K562 (cell line): Measurements from ENCODE around the gene AGPAT4. TPM values are rescaled to one million over a fixed set of nuclear protein-coding genes. Genes with fewer than 3 reads are reported as not detected.

Experiments used
- TAF1 ChIP-seq: IDR thresholded peaks from 2 replicates; pipeline ENCODE4 v1.6.1; 2011; ENCODE audit warnings: mild to moderate bottlenecking, low read length, moderate library complexity; ENCODE audit not compliant: insufficient read depth, control insufficient read depth, severe bottlenecking; ENCODE audit errors: extremely low read depth
- ZBTB7A ChIP-seq: IDR thresholded peaks from 2 replicates; pipeline ENCODE4 v1.6.1; 2011; ENCODE audit warnings: low read depth, mild to moderate bottlenecking, low read length, moderate library complexity, borderline replicate concordance; ENCODE audit not compliant: control insufficient read depth
- polyA plus RNA-seq, 8 experiments: library from polyadenylated mRNA; depleted of rRNA in 4 of 8; stranded (reverse) in 5 of 8; unstranded in 3 of 8; fragments of >200 nt; fragmentation: Nextera tagmentation in 2 of 8; fragmentation: Illumina TruSeq in 1 of 8; extraction: Ambion mirVana in 2 of 8; extraction: Trizol in 1 of 8; gene quantifications; 2 replicates each; pipeline versions ENCODE4 v1.2.1 to v1.2.3, GENCODE V29; 2011 to 2014; ENCODE audit warnings: inconsistent platforms in 1 of 8, missing spikeins in 1 of 8
- total RNA-seq, 7 experiments: library from RNA; depleted of rRNA in 6 of 7; stranded (reverse); fragments of >200 nt in 6 of 7; fragmentation: Illumina TruSeq in 2 of 7; extraction: Trizol in 2 of 7; gene quantifications; 2 replicates each; pipeline versions ENCODE4 v1.2.1 to v1.2.3, GENCODE V29; 2011 to 2021; ENCODE audit warnings: low replicate concordance in 1 of 7
- TF ChIP-seq, protein P1 (sequence below): fragments of 450-650 bp; IDR thresholded peaks from 2 replicates; pipeline ENCODE4 v1.6.1; 2016; ENCODE audit warnings: mild to moderate bottlenecking, moderate library complexity
- TF ChIP-seq, protein P2 (sequence below), 2 experiments: IDR thresholded peaks; 2 replicates each; pipeline ENCODE4 v1.6.1; 2011; ENCODE audit warnings: borderline replicate concordance in 1 of 2, control low read depth in 1 of 2, low read depth in 1 of 2, low read length in 1 of 2, mild to moderate bottlenecking in 1 of 2, mixed read lengths in 1 of 2, moderate library complexity in 1 of 2; ENCODE audit not compliant: insufficient read depth in 1 of 2, insufficient read length in 1 of 2, poor library complexity in 1 of 2, severe bottlenecking in 1 of 2; ENCODE audit errors: extremely low read depth in 1 of 2
- TF ChIP-seq, protein P3 (sequence below), 2 experiments: fragments of 450-650 bp; IDR thresholded peaks; 2 replicates each; pipeline ENCODE4 v1.6.1; 2018; ENCODE audit warnings: mild to moderate bottlenecking in 2 of 2, low read depth in 1 of 2; ENCODE audit not compliant: partially characterized antibody in 2 of 2

Gene AGPAT4
- total and polyA plus RNA-seq, 9 of the 15 experiments (the other 6 are each of a cell fraction or from before 2014, with no cell fraction given): 2.2 to 15.0 (median 5.7) TPM

DNA sequence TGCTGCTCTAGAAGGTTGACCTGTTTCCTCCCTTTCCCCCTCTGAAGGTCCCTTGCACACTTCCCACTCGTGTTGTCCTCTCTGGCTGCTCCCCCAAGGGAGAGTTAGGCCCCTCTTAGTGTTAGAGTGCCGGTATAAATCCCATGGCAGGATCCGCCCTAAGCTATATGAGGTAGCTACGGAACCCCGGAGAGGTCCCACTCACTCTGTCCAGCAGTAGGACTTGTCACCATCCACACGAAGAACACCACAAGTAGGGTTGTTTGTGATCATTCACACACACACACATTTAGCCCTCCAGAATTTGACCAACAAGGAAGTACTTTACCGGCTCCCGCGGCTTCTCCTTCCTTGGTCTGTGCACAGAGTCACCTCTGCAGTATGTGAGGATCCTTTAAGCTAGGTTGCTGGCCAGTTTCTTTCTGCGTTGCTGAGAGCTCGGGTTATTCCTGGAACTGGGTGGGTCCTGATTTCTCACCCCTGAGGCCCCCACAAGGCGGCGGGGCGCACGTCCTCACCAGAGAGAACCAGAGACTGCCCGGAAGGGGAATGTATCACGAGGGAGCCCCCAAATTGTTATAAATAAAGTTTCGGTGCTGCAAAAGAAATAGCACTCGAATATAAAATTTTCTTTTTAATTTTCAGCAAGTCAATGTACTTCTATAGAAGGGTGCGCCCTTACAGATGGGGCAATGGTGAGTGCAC, 40.8 kb upstream of the AGPAT4 start (continued):
- TF ChIP-seq, protein P1, sequence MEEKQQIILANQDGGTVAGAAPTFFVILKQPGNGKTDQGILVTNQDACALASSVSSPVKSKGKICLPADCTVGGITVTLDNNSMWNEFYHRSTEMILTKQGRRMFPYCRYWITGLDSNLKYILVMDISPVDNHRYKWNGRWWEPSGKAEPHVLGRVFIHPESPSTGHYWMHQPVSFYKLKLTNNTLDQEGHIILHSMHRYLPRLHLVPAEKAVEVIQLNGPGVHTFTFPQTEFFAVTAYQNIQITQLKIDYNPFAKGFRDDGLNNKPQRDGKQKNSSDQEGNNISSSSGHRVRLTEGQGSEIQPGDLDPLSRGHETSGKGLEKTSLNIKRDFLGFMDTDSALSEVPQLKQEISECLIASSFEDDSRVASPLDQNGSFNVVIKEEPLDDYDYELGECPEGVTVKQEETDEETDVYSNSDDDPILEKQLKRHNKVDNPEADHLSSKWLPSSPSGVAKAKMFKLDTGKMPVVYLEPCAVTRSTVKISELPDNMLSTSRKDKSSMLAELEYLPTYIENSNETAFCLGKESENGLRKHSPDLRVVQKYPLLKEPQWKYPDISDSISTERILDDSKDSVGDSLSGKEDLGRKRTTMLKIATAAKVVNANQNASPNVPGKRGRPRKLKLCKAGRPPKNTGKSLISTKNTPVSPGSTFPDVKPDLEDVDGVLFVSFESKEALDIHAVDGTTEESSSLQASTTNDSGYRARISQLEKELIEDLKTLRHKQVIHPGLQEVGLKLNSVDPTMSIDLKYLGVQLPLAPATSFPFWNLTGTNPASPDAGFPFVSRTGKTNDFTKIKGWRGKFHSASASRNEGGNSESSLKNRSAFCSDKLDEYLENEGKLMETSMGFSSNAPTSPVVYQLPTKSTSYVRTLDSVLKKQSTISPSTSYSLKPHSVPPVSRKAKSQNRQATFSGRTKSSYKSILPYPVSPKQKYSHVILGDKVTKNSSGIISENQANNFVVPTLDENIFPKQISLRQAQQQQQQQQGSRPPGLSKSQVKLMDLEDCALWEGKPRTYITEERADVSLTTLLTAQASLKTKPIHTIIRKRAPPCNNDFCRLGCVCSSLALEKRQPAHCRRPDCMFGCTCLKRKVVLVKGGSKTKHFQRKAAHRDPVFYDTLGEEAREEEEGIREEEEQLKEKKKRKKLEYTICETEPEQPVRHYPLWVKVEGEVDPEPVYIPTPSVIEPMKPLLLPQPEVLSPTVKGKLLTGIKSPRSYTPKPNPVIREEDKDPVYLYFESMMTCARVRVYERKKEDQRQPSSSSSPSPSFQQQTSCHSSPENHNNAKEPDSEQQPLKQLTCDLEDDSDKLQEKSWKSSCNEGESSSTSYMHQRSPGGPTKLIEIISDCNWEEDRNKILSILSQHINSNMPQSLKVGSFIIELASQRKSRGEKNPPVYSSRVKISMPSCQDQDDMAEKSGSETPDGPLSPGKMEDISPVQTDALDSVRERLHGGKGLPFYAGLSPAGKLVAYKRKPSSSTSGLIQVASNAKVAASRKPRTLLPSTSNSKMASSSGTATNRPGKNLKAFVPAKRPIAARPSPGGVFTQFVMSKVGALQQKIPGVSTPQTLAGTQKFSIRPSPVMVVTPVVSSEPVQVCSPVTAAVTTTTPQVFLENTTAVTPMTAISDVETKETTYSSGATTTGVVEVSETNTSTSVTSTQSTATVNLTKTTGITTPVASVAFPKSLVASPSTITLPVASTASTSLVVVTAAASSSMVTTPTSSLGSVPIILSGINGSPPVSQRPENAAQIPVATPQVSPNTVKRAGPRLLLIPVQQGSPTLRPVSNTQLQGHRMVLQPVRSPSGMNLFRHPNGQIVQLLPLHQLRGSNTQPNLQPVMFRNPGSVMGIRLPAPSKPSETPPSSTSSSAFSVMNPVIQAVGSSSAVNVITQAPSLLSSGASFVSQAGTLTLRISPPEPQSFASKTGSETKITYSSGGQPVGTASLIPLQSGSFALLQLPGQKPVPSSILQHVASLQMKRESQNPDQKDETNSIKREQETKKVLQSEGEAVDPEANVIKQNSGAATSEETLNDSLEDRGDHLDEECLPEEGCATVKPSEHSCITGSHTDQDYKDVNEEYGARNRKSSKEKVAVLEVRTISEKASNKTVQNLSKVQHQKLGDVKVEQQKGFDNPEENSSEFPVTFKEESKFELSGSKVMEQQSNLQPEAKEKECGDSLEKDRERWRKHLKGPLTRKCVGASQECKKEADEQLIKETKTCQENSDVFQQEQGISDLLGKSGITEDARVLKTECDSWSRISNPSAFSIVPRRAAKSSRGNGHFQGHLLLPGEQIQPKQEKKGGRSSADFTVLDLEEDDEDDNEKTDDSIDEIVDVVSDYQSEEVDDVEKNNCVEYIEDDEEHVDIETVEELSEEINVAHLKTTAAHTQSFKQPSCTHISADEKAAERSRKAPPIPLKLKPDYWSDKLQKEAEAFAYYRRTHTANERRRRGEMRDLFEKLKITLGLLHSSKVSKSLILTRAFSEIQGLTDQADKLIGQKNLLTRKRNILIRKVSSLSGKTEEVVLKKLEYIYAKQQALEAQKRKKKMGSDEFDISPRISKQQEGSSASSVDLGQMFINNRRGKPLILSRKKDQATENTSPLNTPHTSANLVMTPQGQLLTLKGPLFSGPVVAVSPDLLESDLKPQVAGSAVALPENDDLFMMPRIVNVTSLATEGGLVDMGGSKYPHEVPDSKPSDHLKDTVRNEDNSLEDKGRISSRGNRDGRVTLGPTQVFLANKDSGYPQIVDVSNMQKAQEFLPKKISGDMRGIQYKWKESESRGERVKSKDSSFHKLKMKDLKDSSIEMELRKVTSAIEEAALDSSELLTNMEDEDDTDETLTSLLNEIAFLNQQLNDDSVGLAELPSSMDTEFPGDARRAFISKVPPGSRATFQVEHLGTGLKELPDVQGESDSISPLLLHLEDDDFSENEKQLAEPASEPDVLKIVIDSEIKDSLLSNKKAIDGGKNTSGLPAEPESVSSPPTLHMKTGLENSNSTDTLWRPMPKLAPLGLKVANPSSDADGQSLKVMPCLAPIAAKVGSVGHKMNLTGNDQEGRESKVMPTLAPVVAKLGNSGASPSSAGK: peak; percentile 76
- TF ChIP-seq ZBTB7A (peak; percentile 78; the same call in 1 of the 2 replicates), TAF1 (peak; percentile 59)
- TF ChIP-seq, protein P2, sequence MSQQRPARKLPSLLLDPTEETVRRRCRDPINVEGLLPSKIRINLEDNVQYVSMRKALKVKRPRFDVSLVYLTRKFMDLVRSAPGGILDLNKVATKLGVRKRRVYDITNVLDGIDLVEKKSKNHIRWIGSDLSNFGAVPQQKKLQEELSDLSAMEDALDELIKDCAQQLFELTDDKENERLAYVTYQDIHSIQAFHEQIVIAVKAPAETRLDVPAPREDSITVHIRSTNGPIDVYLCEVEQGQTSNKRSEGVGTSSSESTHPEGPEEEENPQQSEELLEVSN (IDR thresholded peaks at IDR 0.05; ENCODE audit: borderline replicate concordance in 1 of 2, extremely low read depth in 1 of 2, insufficient read depth in 1 of 2, insufficient read length in 1 of 2, low read depth in 1 of 2, low read length in 1 of 2, poor library complexity in 1 of 2, severe bottlenecking in 1 of 2): peak in 1 of 2 experiments; percentile 69
- TF ChIP-seq, protein P3, sequence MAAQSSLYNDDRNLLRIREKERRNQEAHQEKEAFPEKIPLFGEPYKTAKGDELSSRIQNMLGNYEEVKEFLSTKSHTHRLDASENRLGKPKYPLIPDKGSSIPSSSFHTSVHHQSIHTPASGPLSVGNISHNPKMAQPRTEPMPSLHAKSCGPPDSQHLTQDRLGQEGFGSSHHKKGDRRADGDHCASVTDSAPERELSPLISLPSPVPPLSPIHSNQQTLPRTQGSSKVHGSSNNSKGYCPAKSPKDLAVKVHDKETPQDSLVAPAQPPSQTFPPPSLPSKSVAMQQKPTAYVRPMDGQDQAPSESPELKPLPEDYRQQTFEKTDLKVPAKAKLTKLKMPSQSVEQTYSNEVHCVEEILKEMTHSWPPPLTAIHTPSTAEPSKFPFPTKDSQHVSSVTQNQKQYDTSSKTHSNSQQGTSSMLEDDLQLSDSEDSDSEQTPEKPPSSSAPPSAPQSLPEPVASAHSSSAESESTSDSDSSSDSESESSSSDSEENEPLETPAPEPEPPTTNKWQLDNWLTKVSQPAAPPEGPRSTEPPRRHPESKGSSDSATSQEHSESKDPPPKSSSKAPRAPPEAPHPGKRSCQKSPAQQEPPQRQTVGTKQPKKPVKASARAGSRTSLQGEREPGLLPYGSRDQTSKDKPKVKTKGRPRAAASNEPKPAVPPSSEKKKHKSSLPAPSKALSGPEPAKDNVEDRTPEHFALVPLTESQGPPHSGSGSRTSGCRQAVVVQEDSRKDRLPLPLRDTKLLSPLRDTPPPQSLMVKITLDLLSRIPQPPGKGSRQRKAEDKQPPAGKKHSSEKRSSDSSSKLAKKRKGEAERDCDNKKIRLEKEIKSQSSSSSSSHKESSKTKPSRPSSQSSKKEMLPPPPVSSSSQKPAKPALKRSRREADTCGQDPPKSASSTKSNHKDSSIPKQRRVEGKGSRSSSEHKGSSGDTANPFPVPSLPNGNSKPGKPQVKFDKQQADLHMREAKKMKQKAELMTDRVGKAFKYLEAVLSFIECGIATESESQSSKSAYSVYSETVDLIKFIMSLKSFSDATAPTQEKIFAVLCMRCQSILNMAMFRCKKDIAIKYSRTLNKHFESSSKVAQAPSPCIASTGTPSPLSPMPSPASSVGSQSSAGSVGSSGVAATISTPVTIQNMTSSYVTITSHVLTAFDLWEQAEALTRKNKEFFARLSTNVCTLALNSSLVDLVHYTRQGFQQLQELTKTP (IDR thresholded peaks at IDR 0.05; ENCODE audit: low read depth in 1 of 2, partially characterized antibody in 2 of 2): peak in 1 of 2 experiments; percentile 23
